ENCODE results near the gene PROB1.
"Not testable (repeated sequence)": the region's sequence is repeated elsewhere in the genome, so short reads cannot be mapped to it uniquely, and the experiment has no call there.

Gene PROB1

GRCh38 chr5:139413153-139413552 lies 18.2 kb upstream of the PROB1 start:
- DNase-seq (ENCODE audit: low read depth) = no peak

GRCh38 chr5:139410993-139411828 lies 16.3 kb upstream of the PROB1 start:
- DNase-seq (ENCODE audit: low read depth) = no peak

- no peak for DNase-seq (ENCODE audit: low read depth)
Observed at GRCh38 chr5:139410121-139410992, 15.5 kb upstream of the PROB1 start.

GRCh38 chr5:139409116-139409515 lies 14.2 kb upstream of the PROB1 start:
- not testable (repeated sequence) for DNase-seq (ENCODE audit: low read depth)

- DNase-seq (ENCODE audit: low read depth) = no peak
Observed at GRCh38 chr5:139408191-139408590, 13.3 kb upstream of the PROB1 start.

GRCh38 chr5:139407517-139407916 lies 12.6 kb upstream of the PROB1 start:
- no peak for DNase-seq (ENCODE audit: low read depth)

- no peak for DNase-seq (ENCODE audit: low read depth)
Observed at GRCh38 chr5:139406963-139407362, 12.1 kb upstream of the PROB1 start.

- no peak for DNase-seq (ENCODE audit: low read depth)
Observed at GRCh38 chr5:139404484-139404840, 9.6 kb upstream of the PROB1 start.

GRCh38 chr5:139403787-139404483 lies 9.0 kb upstream of the PROB1 start, which contains the start of gene SPATA24:
TSS of gene SPATA24 (minus strand) at chr5:139404089. CDS start at chr5:139404060, 29 bp downstream.
- DNase-seq (ENCODE audit: low read depth) = peak; percentile 99

GRCh38 chr5:139403418-139403786 lies 8.5 kb upstream of the PROB1 start:
- DNase-seq (ENCODE audit: low read depth) = no peak

GRCh38 chr5:139402561-139403158 lies 7.8 kb upstream of the PROB1 start:
- peak; percentile 27 for DNase-seq (ENCODE audit: low read depth)

GRCh38 chr5:139401546-139401945 lies 6.6 kb upstream of the PROB1 start:
- DNase-seq (ENCODE audit: low read depth) = no peak

- DNase-seq (ENCODE audit: low read depth) = no peak
Observed at GRCh38 chr5:139399501-139400121, 4.7 kb upstream of the PROB1 start.

GRCh38 chr5:139397921-139398320 lies 3.0 kb upstream of the PROB1 start:
- DNase-seq (ENCODE audit: low read depth) = peak; percentile 26

- DNase-seq (ENCODE audit: low read depth) = no peak
Observed at GRCh38 chr5:139396691-139397090, 1.8 kb upstream of the PROB1 start.

GRCh38 chr5:139395844-139396640 lies 1.1 kb upstream of the PROB1 start:
- peak; percentile 46 for DNase-seq (ENCODE audit: low read depth)

GRCh38 chr5:139394123-139394653 lies 716 bp downstream of the PROB1 start:
- DNase-seq (ENCODE audit: low read depth) = peak; percentile 42

- no peak for DNase-seq (ENCODE audit: low read depth)
Observed at GRCh38 chr5:139393497-139394122, 1.3 kb downstream of the PROB1 start.

GRCh38 chr5:139392678-139393496 lies 2.0 kb downstream of the PROB1 start:
- DNase-seq (ENCODE audit: low read depth) = peak; percentile 59

Measured in EH (cell line).